ENCODE data around the gene ANKRD39. TPM values are rescaled to one million over a fixed set of nuclear protein-coding genes. Genes with fewer than 3 reads are reported as not detected.
A peak's percentile ranks its signal among the peaks of the same experiment; 100 is the strongest.

Gene ANKRD39
- total and polyA plus RNA-seq, 9 of the 15 experiments (the other 6 are each of a cell fraction or from before 2014, with no cell fraction given) = 8.2 to 33.1 (median 23.8) TPM

DNA sequence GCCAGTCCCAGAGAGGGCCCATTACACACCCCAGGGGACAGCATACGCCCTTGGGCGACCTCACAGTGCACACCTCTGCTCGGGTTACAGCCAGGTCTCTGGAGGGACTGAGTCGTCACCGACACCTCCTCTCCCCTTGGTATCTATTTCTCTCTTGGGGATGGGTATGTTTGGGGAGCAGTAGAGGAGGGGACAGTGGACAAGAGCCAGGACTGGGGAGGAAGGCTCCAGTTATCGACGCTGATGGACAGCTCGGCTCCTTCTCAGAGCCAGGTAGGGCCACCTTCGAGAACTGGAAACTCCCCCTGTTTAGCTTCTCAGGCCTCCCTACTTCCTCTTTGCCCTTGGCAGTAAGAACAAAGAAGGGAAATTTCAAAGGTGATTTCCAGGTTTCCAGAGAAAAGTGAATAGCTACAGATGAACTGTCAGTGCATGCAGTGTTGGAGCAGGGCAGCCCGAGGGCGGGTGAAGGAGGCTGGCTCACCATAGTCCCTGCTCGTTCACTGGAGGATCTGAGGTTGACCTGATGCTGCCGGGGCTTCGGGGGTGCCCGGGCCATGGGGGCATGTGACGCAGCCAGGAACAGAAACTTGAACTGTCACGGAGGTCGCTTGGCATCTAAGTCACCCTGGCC lies 16.5 kb upstream of the ANKRD39 start (continued):
- TF ChIP-seq SPI1 (IDR thresholded peaks at IDR 0.05; ENCODE audit: borderline replicate concordance, low read depth, low read length) (0 out of 2 replicates have a peak, but pooled peaks have one; percentile 41), MEF2A (IDR thresholded peaks at IDR 0.05; ENCODE audit: control insufficient read depth, low read depth, low read length) (no peak), SIN3A (IDR thresholded peaks at IDR 0.05; ENCODE audit: borderline replicate concordance in 2 of 2, control insufficient read depth in 1 of 2, low read depth in 2 of 2, low read length in 2 of 2) (no peak), CBX3 (IDR thresholded peaks at IDR 0.05; ENCODE audit: borderline replicate concordance in 1 of 2, low read length in 2 of 2) (no peak), ZFX (CRISPR knock-in tag; IDR thresholded peaks at IDR 0.05) (no peak; the same call in 1 of the 2 replicates), ZNF785 (CRISPR knock-in tag; IDR thresholded peaks at IDR 0.05) (no peak), POLR2AphosphoS2 (IDR thresholded peaks at IDR 0.05; ENCODE audit: low read length) (0 out of 2 replicates have a peak, but pooled peaks have one; percentile 42), ZNF324 (CRISPR knock-in tag; IDR thresholded peaks at IDR 0.05) (no peak), ZEB2 (IDR thresholded peaks at IDR 0.05) (0 out of 2 replicates have a peak, but pooled peaks have one; percentile 36), ZNF316 (IDR thresholded peaks at IDR 0.05) (no peak), JUN (IDR thresholded peaks at IDR 0.05; ENCODE audit: borderline replicate concordance, low read depth, low read length) (no peak), JUN (CRISPR knock-in tag; IDR thresholded peaks at IDR 0.05; ENCODE audit: borderline replicate concordance) (no peak), ZNF76 (CRISPR knock-in tag; IDR thresholded peaks at IDR 0.05; ENCODE audit: borderline replicate concordance) (no peak), RBFOX2 (IDR thresholded peaks at IDR 0.05; ENCODE audit: low read depth, low read length) (peak; percentile 55), ZNF445 (CRISPR knock-in tag; IDR thresholded peaks at IDR 0.05; ENCODE audit: low read depth) (no peak), RUNX1 (IDR thresholded peaks at IDR 0.05; ENCODE audit: low read depth) (no peak), ETV5 (CRISPR knock-in tag; IDR thresholded peaks at IDR 0.05; ENCODE audit: low read depth) (no peak), RFX5 (IDR thresholded peaks at IDR 0.05; ENCODE audit: low read depth, low read length) (no peak)
- TF ChIP-seq, protein P1, sequence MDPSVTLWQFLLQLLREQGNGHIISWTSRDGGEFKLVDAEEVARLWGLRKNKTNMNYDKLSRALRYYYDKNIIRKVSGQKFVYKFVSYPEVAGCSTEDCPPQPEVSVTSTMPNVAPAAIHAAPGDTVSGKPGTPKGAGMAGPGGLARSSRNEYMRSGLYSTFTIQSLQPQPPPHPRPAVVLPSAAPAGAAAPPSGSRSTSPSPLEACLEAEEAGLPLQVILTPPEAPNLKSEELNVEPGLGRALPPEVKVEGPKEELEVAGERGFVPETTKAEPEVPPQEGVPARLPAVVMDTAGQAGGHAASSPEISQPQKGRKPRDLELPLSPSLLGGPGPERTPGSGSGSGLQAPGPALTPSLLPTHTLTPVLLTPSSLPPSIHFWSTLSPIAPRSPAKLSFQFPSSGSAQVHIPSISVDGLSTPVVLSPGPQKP (CRISPR knock-in tag; IDR thresholded peaks at IDR 0.05) = no peak
- TF ChIP-seq, protein P2, sequence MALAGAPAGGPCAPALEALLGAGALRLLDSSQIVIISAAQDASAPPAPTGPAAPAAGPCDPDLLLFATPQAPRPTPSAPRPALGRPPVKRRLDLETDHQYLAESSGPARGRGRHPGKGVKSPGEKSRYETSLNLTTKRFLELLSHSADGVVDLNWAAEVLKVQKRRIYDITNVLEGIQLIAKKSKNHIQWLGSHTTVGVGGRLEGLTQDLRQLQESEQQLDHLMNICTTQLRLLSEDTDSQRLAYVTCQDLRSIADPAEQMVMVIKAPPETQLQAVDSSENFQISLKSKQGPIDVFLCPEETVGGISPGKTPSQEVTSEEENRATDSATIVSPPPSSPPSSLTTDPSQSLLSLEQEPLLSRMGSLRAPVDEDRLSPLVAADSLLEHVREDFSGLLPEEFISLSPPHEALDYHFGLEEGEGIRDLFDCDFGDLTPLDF (CRISPR knock-in tag; IDR thresholded peaks at IDR 0.05) = no peak
- TF ChIP-seq, protein P3, sequence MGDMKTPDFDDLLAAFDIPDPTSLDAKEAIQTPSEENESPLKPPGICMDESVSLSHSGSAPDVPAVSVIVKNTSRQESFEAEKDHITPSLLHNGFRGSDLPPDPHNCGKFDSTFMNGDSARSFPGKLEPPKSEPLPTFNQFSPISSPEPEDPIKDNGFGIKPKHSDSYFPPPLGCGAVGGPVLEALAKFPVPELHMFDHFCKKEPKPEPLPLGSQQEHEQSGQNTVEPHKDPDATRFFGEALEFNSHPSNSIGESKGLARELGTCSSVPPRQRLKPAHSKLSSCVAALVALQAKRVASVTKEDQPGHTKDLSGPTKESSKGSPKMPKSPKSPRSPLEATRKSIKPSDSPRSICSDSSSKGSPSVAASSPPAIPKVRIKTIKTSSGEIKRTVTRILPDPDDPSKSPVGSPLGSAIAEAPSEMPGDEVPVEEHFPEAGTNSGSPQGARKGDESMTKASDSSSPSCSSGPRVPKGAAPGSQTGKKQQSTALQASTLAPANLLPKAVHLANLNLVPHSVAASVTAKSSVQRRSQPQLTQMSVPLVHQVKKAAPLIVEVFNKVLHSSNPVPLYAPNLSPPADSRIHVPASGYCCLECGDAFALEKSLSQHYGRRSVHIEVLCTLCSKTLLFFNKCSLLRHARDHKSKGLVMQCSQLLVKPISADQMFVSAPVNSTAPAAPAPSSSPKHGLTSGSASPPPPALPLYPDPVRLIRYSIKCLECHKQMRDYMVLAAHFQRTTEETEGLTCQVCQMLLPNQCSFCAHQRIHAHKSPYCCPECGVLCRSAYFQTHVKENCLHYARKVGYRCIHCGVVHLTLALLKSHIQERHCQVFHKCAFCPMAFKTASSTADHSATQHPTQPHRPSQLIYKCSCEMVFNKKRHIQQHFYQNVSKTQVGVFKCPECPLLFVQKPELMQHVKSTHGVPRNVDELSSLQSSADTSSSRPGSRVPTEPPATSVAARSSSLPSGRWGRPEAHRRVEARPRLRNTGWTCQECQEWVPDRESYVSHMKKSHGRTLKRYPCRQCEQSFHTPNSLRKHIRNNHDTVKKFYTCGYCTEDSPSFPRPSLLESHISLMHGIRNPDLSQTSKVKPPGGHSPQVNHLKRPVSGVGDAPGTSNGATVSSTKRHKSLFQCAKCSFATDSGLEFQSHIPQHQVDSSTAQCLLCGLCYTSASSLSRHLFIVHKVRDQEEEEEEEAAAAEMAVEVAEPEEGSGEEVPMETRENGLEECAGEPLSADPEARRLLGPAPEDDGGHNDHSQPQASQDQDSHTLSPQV (IDR thresholded peaks at IDR 0.05) = no peak

Measured in K562 (cell line).